ENCODE results near the gene GP1BB.
"Not testable (repeated sequence)": the region's sequence is repeated elsewhere in the genome, so short reads cannot be mapped to it uniquely, and the experiment has no call there.

Gene GP1BB

DNA sequence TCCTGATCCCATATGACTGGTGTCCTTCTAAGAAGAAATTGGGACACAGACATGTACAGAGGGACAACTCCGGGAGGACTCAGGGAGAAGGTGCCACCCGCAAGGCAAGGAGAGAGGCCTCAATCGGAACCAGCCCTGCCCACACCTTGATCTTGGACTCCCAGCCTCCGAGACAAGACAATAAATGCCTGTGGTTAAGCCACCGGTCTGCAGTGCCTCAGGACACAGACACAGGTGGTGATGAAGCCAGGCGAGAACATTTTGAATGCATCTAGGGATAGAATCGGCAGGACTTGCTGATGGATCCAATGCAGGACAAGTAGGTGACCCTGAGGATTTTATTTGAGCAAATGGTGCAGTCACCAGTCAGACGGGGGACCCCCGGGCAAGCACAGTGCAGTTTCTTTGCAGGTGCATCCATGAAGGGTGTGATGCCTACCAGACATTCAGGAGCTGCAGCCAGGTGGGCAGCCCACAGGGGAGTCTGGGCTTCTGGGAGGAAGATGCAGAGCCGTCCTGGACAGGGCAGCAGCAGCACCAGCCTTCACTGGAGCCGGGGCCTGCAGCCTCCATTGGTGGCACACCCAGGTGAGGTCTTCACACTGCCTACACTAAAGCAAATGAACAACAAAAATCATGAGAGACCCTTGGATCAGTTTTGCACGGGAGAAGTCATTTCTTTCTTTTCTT lies 29.2 kb upstream of the GP1BB start:
- no peak for DNase-seq

GRCh38 chr22:19694696-19695095 lies 28.6 kb upstream of the GP1BB start:
- DNase-seq: no peak

DNA sequence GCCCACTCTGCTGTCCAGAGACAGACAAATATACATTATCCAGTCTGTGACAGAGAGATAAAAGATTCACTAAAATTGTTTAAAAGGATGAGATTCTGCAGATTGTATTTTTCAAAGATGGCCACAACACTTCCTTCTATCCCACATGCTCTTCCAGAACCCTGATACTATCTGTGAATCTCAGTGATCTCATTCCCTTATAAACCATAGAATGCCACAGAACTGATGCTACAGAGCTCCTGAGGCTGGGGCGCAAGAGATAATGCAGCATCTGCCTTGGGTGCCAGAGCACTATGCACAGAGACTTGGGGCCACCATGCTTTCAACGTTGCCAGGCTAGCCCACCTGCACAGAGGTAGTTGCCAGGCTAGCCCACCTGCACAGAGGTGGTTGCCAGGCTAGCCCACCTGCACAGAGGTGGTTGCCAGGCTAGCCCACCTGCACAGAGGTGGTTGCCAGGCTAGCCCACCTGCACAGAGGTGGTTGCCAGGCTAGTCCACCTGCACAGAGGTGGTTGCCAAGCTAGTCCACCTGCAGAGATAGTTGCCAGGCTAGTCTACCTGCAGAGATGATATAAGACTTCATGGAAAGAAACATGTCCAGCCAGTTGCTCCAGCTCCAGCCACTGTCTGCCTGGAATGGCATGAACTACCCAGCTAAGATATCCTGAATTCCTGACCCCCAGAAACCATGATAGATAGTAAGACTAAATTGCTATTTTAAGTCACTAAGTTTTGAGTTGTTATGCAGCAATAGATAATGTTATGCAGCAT lies 26.6 kb upstream of the GP1BB start:
- DNase-seq: no peak

GRCh38 chr22:19697871-19698270 lies 25.5 kb upstream of the GP1BB start:
- not testable (repeated sequence) for DNase-seq

- no peak for DNase-seq
Measured at GRCh38 chr22:19700790-19701419, 22.4 kb upstream of the GP1BB start.

- no peak for DNase-seq
Measured at GRCh38 chr22:19701420-19702145, 21.8 kb upstream of the GP1BB start.

DNA sequence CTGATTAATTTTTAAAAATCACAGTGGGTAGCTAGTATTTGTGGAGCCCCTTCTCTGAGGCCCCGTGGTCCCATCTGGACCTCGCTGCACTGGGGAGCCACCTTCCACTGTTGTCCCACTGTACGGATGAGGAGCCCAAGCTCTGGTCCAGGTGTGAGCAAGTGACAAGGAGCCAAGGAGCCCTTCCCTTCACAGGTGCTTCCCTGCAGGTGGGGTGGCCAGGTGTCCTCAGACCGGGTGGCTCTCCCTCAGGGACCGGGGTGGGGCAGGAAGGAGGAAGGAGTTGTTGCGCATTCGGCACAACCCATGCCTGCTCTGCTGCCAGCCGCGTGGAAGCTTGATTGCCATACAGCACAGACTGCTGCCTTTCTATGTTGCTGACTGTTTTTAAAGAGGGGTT lies 19.5 kb upstream of the GP1BB start:
- no peak for DNase-seq

GRCh38 chr22:19704355-19705015 lies 18.9 kb upstream of the GP1BB start:
- no peak for DNase-seq

GRCh38 chr22:19705181-19705934 lies 18.0 kb upstream of the GP1BB start:
- no peak for DNase-seq

DNA sequence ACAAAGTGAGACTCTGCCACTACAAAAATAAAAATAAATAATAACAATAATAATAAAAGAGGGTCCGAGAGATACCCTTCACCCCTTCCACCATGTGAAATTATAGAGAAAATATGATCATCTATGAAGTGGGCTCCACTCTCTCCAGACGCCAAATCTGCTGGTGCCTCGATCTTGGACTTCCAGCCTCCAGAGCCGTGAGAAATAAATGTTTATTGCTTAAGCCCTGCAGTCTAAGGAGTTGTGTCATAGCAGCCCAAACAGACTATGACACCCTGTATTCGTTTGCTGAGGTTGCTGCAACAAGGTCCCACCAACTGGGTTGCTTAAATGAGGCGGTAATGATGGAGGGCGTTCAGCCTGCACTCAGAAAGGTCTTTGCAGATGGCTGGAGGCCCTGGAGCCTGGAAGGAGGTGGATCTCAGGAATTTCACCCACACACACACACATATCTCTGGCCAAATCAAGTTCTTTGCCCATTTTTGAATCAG lies 16.6 kb upstream of the GP1BB start:
- DNase-seq: no peak

- DNase-seq: no peak
Measured at GRCh38 chr22:19707347-19708290, 15.7 kb upstream of the GP1BB start.

- DNase-seq: no peak
Measured at GRCh38 chr22:19708321-19709011, 14.9 kb upstream of the GP1BB start.

DNA sequence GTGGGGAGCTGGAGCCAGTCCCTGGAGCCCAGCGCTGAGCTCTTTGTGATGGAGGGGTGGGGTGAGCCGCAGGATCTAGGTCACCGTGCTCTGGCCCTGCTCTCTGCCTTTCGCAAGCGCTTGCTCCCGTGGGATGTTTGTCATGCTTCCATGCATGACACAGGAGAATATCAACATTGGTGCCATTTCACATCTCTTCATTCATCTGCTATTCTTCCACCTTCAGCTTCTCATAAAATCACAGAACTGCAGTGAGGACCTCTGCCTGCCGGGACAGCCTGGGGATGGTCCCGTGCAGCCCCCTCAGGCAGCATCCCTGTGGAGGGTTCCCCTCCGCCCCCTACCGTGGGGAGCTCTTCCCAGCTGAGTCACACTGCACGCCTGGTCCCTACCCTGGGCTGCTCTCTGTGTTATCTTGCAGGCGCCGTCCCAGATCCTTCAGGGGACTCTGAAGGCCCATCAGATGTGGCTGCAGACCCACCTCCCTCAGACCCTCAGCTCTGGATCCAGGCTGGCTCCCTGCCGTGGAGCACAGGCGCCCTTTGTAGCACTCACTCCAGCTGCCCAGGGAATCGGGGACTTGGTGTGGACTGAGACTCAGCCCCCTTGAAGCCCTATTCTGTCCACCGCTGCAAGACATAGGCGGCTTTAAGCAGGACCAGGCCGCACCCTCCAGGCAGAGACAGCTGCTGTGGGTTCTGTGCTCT lies 14.1 kb upstream of the GP1BB start:
- DNase-seq: no peak

DNA sequence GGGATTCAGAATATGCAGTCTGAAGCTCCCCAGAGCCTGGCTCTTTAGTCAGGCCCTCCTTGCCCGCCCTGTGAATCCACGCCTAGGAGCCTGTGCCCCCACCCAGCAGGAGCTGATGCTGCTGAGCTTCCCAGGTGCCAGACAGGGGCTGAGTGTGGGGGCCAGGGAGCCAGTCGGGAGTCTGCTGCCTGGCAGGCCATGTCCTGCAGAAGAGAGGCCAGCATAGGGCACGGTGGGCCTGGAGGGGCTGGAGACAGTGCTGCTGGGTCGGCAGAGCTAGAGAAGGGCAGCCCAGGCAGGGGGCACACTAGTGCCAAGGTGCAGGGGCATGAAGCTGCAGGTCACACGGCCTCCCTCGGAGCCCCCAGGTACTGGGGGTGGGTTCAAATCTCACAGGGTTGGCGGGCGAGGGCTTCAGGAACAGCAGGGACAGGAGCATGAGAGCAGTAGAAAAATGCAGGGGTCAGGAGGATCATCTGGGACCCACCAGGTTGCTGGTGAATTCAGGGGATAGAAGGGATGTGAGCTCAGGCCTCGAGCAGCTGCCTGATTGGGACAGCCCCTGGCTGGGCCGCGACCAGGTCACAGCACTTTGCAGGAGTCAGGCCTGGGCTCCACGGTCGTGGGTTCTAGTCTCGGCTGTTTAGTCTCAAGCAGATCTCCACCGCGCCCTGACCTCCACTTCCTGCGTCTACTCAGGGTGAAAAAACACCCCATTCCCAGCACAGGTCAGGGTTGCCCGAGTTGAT lies 13.1 kb upstream of the GP1BB start:
- DNase-seq: no peak

GRCh38 chr22:19710769-19711106 lies 12.6 kb upstream of the GP1BB start:
- DNase-seq: no peak

DNA sequence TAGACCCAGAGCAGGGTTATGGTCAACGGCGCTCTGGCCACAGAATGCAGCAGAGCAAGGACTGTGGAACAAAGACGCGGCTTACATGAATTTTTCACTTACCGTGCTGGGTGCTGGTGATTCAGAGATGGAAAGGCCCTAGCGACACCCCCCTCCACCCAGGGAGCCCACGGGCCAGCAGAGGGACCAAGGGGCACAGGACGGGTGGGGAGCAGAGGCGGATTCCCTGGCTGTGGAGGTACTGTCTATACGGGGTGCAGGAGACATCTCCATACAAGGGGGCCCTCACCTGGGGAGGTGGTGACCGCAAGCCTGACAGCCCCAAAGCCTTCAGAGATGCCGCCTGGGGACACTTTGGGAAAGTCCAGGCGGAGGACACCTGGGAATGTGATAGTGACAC lies 10.1 kb upstream of the GP1BB start:
- DNase-seq: no peak

DNA sequence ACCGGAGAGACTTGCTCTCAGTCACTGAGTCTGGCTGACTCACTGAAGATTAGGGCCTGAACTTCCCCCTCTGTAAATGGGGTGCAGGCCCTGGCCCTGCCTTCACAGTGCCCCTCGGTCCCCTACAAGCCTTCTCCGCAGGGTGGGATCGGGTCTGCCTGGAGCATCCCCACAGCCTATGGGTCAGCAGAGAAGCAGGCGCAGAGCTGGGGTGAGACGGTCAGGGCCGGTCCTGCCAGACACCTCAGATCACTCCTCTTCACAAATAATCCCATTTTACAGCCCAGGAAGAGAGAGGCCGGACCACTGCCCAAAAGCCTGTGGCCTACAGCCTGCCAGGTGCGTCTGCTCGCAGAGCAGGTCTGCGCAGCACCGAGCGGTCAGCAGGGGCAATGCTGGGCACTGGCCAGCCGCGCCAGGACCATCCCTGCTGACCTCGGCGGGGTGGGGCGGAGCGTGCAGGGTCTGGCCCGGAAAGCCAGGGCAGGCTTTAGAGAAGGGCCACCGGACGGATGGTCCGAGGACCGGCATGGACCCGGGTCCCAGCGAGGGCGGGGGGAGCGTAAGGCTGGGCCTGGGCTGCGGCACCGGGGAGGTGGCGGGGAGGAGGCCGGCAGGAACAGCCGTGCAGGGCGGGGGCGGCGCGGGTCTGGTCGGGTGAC lies 9.6 kb upstream of the GP1BB start:
- DNase-seq: no peak

Measured in CD4-positive, alpha-beta T cell treated with Interleukin-17A for 4 hours (primary cell).